Measurements from ENCODE around the gene SIRT7.

- TF ChIP-seq POLR2A (IDR thresholded peaks at IDR 0.05) (no peak), CTCF (IDR thresholded peaks at IDR 0.05) (no peak)
These were observed 22.6 kb downstream of the SIRT7 start for GRCh38 chr17:81895400-81895799.

All from upper lobe of left lung (tissue), 4 donors.